Type B pancreatic cell (in vitro differentiated cells): ENCODE measurements around the gene FRMD4A. TPM values are rescaled to one million over a fixed set of nuclear protein-coding genes. Genes with fewer than 3 reads are reported as not detected.

Source experiments
- DNase-seq: peaks from one replicate; pipeline ENCODE4 v3.0.0; 2021; ENCODE audit warnings: mixed read lengths; ENCODE audit not compliant: unreplicated experiment; ENCODE audit errors: extremely low spot score
- H3K27ac Mint-ChIP-seq: 2 replicates; pipeline ENCODE4 v1.8.0; 2021; ENCODE audit warnings: mild to moderate bottlenecking, mixed read lengths
- H3K27me3 Mint-ChIP-seq: 2 replicates; pipeline ENCODE4 v1.8.0; 2021; ENCODE audit warnings: mixed read lengths
- H3K36me3 Mint-ChIP-seq: 2 replicates; pipeline ENCODE4 v1.8.0; 2021; ENCODE audit warnings: mixed read lengths
- H3K4me1 Mint-ChIP-seq: one replicate; pipeline ENCODE4 v1.8.0; 2021; ENCODE audit warnings: mixed read lengths; ENCODE audit not compliant: unreplicated experiment
- H3K4me3 Mint-ChIP-seq: 2 replicates; pipeline ENCODE4 v1.8.0; 2021; ENCODE audit warnings: mild to moderate bottlenecking, mixed read lengths
- H3K9me3 Mint-ChIP-seq: 2 replicates; pipeline ENCODE4 v1.8.0; 2021; ENCODE audit warnings: mixed read lengths
- CTCF ChIP-seq: fragments of 200-600 bp; sonication (generic); conservative IDR thresholded peaks from 2 replicates; pipeline ENCODE4 v1.5.0; 2021; ENCODE audit warnings: antibody characterized with exemption, mild to moderate bottlenecking
- total RNA-seq: library from RNA; stranded (reverse); gene quantifications from 2 replicates; pipeline ENCODE4 v1.2.1, GENCODE V29; 2021; ENCODE audit warnings: low replicate concordance

FRMD4A gene
- total RNA-seq, 1 donor from 2014 or later: 88.9 TPM

GRCh38 chr10:14163377-14164086 lies 167.2 kb downstream of the FRMD4A start:
- no peak for TF ChIP-seq CTCF
- H3K4me1 Mint-ChIP-seq: peaks cover 18% of the 10 kb centered on the region

GRCh38 chr10:14162629-14163344 lies 167.9 kb downstream of the FRMD4A start:
- Mint-ChIP-seq H3K36me3 (no peaks in the 10 kb centered on the region), H3K4me1 (peaks cover 10% of the 10 kb centered on the region), H3K27me3 (peaks cover 10% of the 10 kb centered on the region), H3K4me3 (no peak overlapping the region), H3K9me3 (peaks cover 3% of the 10 kb centered on the region), H3K27ac (no peak overlapping the region)
- DNase-seq: no peak
- no peak for TF ChIP-seq CTCF

More at GRCh38 chr10:14163377-14164086, 167.2 kb downstream of the FRMD4A start:
- DNase-seq: no peak
- Mint-ChIP-seq H3K4me3 (peak overlapping the region; percentile 32), H3K27ac (no peak overlapping the region), H3K27me3 (peaks cover 11% of the 10 kb centered on the region), H3K36me3 (no peaks in the 10 kb centered on the region), H3K9me3 (peaks cover 3% of the 10 kb centered on the region)

GRCh38 chr10:14162061-14162460 lies 168.7 kb downstream of the FRMD4A start:
- Mint-ChIP-seq H3K4me1 (peaks cover 8% of the 10 kb centered on the region), H3K27me3 (peaks cover 17% of the 10 kb centered on the region), H3K27ac (no peak overlapping the region)

GRCh38 chr10:14160299-14160698 lies 170.4 kb downstream of the FRMD4A start:
- Mint-ChIP-seq H3K36me3 (no peaks in the 10 kb centered on the region), H3K4me3 (no peak overlapping the region), H3K9me3 (peaks cover 7% of the 10 kb centered on the region), H3K4me1 (peaks cover 8% of the 10 kb centered on the region), H3K27me3 (peaks cover 17% of the 10 kb centered on the region), H3K27ac (no peak overlapping the region)
- no peak for DNase-seq
- no peak for TF ChIP-seq CTCF

More at GRCh38 chr10:14162061-14162460, 168.7 kb downstream of the FRMD4A start:
- Mint-ChIP-seq H3K36me3 (no peaks in the 10 kb centered on the region), H3K9me3 (peaks cover 7% of the 10 kb centered on the region), H3K4me3 (no peak overlapping the region)
- no peak for TF ChIP-seq CTCF
- DNase-seq: no peak

- H3K27ac Mint-ChIP-seq: no peak overlapping the region
- no peaks in the 10 kb centered on the region for H3K36me3 Mint-ChIP-seq
- peaks cover 7% of the 10 kb centered on the region for H3K9me3 Mint-ChIP-seq
- TF ChIP-seq CTCF: no peak
- H3K4me3 Mint-ChIP-seq: no peak overlapping the region
- peaks cover 11% of the 10 kb centered on the region for H3K4me1 Mint-ChIP-seq
- peaks cover 14% of the 10 kb centered on the region for H3K27me3 Mint-ChIP-seq
- no peak for DNase-seq
These were observed 172.1 kb downstream of the FRMD4A start for GRCh38 chr10:14158575-14158974.
